Loucy (cell line): Measurements from ENCODE around the gene CABLES1.

Source experiments
- EZH2phosphoT487 ChIP-seq: fragments of 200-600 bp; IDR thresholded peaks from 2 replicates; pipeline ENCODE4 v1.6.1; 2018; ENCODE audit warnings: antibody characterized with exemption, mild to moderate bottlenecking, moderate library complexity, borderline replicate concordance
- TF ChIP-seq, protein P1 (sequence below): fragments of 200-600 bp; sonication (generic); conservative IDR thresholded peaks from 2 replicates; pipeline ENCODE4 v1.5.1; 2014; ENCODE audit warnings: mild to moderate bottlenecking, antibody characterized with exemption, low read length

DNA sequence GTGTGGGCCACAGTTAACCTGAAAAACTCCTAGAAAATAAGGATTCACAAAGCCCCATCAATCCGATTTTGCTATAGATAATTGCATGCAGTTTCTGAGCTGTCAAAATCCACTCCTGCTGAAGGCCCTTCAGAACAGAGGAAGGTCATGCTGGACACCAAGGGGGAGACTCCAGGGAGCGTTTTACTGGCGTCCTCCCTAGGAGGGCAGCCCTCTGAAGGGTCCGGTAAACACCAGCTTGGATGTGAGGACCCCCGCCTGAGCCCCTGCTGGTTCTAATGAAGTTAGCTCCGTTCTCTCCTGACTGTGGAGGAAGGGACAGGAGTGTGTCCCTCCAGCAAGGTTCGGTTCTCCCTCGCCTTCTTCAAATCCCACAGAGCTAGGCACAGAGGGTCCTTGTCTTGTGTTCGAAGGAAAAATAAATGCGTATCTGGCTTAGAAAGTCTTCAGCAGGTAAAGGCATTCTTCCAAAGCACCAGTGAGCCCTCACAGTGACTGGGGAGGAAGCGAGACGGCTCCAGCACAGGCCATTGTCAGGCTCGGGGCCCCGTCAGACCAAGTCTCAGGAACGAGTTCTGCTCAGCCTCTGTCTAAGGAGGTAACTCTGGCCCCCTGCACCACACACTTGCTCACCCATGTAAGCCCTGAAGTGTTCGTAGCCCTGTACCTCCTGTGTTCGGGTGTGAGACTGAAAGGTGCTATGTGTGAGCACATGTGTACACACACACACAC lies 41.6 kb downstream of the CABLES1 start:
- TF ChIP-seq, protein P1, sequence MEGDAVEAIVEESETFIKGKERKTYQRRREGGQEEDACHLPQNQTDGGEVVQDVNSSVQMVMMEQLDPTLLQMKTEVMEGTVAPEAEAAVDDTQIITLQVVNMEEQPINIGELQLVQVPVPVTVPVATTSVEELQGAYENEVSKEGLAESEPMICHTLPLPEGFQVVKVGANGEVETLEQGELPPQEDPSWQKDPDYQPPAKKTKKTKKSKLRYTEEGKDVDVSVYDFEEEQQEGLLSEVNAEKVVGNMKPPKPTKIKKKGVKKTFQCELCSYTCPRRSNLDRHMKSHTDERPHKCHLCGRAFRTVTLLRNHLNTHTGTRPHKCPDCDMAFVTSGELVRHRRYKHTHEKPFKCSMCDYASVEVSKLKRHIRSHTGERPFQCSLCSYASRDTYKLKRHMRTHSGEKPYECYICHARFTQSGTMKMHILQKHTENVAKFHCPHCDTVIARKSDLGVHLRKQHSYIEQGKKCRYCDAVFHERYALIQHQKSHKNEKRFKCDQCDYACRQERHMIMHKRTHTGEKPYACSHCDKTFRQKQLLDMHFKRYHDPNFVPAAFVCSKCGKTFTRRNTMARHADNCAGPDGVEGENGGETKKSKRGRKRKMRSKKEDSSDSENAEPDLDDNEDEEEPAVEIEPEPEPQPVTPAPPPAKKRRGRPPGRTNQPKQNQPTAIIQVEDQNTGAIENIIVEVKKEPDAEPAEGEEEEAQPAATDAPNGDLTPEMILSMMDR: no peak
- TF ChIP-seq EZH2phosphoT487: no peak
